Activated naive CD8-positive, alpha-beta T cell (primary cell): ENCODE measurements around the gene LUC7L3.
"Not testable (repeated sequence)": the region's sequence is repeated elsewhere in the genome, so short reads cannot be mapped to it uniquely, and the experiment has no call there.

ENCODE experiments used
- H3K27ac Mint-ChIP-seq: one replicate; pipeline ENCODE4 v1.8.0; 2021; ENCODE audit warnings: mixed read lengths
- H3K27me3 Mint-ChIP-seq: one replicate; pipeline ENCODE4 v1.8.0; 2021; ENCODE audit warnings: mixed read lengths
- H3K36me3 Mint-ChIP-seq: one replicate; pipeline ENCODE4 v1.8.0; 2021; ENCODE audit warnings: mixed read lengths
- H3K4me1 Mint-ChIP-seq: one replicate; pipeline ENCODE4 v1.8.0; 2021; ENCODE audit warnings: low read depth, mixed read lengths
- H3K4me3 Mint-ChIP-seq: one replicate; pipeline ENCODE4 v1.8.0; 2021; ENCODE audit warnings: mild to moderate bottlenecking, mixed read lengths
- H3K9me3 Mint-ChIP-seq: one replicate; pipeline ENCODE4 v1.8.0; 2021; ENCODE audit warnings: low read depth, mixed read lengths

The LUC7L3 gene

DNA sequence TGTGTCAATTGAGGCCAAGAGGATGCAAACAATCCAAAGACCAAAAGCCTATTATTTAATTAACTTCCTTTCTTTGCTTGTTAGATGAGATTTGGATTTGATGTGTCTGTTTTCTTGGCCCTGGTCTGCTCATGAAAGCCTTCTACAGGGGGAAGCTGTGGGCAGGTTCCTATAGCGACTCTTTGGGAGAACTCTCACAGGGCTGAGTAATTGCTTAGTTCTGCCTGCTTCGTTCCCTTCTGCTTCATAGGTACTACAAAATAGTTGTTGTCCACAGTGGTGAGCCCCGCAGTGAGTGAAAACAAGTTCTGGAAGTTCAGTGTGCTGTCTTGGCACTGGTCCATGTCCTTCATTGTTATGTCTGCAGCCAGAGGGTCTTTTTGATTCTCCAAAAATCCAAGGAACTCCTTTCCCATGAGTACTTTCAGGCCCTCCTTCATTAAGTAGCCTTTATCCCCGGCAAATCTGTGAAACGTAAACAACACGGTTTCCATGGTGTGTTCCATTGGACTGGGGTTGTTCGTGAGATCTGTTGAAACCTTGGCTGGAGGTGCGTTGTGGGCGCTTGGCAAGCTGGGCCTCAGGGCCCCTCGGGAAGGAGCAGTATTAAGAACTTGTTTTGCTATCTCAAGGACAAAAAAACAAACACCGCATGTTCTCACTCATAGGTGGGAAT, 77.9 kb downstream of the LUC7L3 start:
- Mint-ChIP-seq H3K27me3 (no peaks in the 10 kb centered on the region), H3K9me3 (no peaks in the 10 kb centered on the region), H3K36me3 (no peaks in the 10 kb centered on the region), H3K27ac (no peak overlapping the region), H3K4me3 (no peak overlapping the region), H3K4me1 (no peaks in the 10 kb centered on the region)

DNA sequence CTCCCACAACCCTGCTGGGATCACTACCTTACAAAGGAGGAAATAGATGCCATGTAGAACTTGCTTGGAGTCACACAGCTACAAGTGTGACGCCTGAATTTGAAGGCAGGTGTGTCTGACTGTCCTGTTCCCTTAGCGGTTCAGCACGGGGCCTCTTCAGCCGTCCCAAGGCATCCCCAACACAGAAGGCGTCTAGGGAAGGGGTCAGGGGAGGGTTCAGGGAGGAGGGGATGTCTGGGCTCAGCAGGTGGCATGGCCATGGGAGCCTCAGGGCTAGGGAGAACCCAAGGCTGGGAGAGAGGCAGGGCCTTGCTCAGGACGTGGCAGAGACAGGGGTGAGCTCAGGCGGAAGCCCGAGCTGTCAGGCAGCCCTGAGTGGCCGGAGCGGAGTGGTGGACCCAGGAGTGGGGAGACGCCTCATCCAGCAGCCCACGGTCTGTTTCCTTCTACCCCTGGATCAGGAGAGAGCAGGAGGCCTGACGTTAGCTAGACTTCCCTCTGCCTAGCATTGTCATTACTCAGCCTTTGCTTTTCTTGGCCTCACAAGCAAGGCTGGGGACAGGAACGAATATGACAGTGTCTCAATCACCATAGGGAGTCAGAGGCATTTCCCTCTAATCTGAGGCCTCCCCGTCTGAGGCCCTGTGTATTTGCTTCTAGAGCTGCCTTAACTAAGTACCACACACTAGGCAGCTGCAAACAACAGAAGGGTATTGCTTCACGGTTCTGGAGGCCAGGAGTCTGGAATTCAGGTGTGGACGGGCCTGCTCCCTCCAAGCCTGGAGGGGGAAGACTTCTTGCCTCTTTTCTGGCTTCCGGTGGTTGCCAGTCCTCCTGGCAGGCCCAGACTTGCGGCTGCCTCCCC, 79.3 kb downstream of the LUC7L3 start:
- Mint-ChIP-seq H3K27ac (no peak overlapping the region), H3K9me3 (no peaks in the 10 kb centered on the region), H3K27me3 (no peaks in the 10 kb centered on the region), H3K4me3 (no peak overlapping the region), H3K36me3 (no peaks in the 10 kb centered on the region), H3K4me1 (no peaks in the 10 kb centered on the region)

DNA sequence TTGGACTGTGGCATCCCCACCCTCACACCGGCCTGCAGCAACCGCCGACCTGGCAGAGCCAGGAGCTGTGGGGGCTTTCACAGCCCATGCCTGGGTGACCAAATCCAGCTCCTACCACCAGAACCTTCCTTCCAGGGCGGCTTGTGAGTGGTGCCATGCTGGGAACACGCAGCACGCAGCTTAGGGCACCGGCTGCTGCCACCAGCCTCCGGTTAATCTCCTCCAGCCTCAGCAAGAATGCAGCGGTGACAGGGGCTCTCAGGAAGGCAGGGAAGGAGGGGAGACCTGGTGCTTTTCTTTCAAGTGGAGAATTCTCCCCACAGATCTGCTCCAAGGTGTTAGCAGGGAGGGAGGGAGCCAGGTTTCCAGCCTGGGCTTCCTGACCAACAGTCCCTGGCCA, 80.2 kb downstream of the LUC7L3 start:
- Mint-ChIP-seq H3K27me3 (no peaks in the 10 kb centered on the region), H3K9me3 (no peaks in the 10 kb centered on the region), H3K27ac (no peak overlapping the region), H3K4me3 (no peak overlapping the region), H3K36me3 (no peaks in the 10 kb centered on the region), H3K4me1 (no peaks in the 10 kb centered on the region)

DNA sequence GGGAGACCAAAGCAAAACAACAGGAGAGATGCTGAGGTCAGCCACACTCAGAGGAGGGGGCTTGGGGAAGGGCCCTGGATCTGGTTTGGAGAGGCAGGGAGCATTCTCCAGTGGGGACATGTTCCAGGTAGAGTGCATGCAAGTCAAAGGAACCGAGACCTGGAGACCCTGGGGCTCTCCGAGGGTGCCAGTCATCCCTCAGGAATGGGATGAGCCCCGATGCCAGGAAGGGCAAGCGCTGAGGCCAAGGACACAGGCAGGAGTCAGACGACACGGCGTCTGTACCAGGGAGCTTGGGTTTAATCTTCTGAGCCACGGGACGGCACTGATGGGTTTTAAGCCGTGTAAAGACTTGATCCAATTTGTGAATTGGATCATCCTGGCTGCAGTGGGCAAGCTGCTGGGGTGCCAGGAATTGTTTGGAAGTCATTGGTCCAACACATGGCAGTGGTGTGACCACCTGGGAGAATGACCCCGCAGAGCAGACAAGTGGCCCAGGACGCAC, 80.8 kb downstream of the LUC7L3 start:
- H3K27ac Mint-ChIP-seq, result no peak overlapping the region

DNA sequence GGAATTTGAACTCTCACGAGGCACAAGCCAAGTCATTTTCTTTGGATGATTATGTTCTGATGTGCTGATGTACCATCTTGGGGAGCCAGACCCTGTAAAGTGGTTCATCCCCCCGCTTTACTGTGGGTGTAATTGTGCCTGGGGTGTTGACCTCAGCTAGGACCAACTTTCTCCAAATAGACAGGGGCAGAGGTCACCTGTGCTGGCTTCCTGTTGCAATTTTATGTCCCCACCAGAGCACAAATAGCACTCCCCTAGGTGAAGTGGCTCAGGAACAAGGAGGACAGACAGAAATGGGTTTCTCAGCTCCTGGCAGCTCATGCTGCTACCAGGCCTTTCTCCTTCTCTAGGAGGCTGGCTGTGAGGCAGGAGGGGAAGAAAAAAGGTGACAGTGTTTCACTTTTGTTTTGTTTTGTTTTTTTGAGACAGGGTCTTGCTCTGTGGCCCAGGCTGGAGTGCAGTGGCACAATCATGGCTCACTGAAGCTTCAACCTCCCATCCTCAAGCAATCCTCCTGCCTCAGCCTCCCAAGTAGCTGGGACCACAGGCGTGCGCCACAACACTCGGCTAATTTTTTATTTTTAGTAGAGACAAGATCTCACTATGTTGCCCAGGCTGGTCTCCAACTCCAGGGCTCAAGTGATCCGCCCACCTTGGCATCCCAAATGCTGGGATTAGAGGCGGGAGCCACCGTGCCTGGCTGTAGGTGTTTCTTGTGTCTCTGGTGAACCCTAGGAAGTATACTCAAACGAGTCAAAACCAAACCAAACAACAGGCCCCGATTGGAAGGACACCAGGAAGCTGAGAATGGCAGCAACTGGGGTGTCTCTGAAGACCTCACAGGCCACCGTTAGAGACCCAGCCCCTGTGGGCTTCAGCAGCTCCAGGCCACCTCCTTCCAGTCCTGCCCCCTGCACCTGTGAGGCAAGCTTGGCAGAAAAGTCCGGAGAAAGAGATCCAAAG, 83.5 kb downstream of the LUC7L3 start:
- no peak overlapping the region for H3K27ac Mint-ChIP-seq
- H3K27me3 Mint-ChIP-seq, result no peaks in the 10 kb centered on the region
- no peaks in the 10 kb centered on the region for H3K36me3 Mint-ChIP-seq

More for the DNA sequence above, 80.8 kb downstream of the LUC7L3 start:
- no peaks in the 10 kb centered on the region for H3K27me3 Mint-ChIP-seq
- H3K4me3 Mint-ChIP-seq, result no peak overlapping the region
- no peaks in the 10 kb centered on the region for H3K9me3 Mint-ChIP-seq
- no peaks in the 10 kb centered on the region for H3K36me3 Mint-ChIP-seq
- H3K4me1 Mint-ChIP-seq, result no peaks in the 10 kb centered on the region

DNA sequence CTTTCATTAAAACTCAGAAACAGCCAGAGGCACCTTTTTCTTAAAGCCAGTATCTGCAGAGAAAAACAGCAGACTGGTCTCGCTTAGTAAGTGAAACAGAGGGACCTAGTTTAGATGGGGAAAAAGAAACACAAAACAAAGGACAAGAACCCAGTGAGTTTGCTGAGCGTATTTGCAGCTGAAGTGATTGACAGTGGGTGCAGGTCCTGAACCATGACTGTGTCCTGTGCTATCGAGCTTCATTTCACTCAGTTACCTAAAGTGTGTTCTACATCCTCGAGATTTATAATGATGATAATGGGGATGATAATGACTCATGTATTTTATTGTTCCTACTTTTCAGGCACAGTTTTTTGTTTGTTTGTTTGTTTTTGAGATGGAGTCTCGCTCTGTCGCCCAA, 84.3 kb downstream of the LUC7L3 start:
- H3K27ac Mint-ChIP-seq, result no peak overlapping the region
- H3K9me3 Mint-ChIP-seq, result no peaks in the 10 kb centered on the region
- no peak overlapping the region for H3K4me3 Mint-ChIP-seq
- no peaks in the 10 kb centered on the region for H3K27me3 Mint-ChIP-seq
- H3K4me1 Mint-ChIP-seq, result no peaks in the 10 kb centered on the region
- no peaks in the 10 kb centered on the region for H3K36me3 Mint-ChIP-seq

More for the DNA sequence above, 83.5 kb downstream of the LUC7L3 start:
- H3K4me3 Mint-ChIP-seq, result no peak overlapping the region
- H3K9me3 Mint-ChIP-seq, result no peaks in the 10 kb centered on the region
- no peaks in the 10 kb centered on the region for H3K4me1 Mint-ChIP-seq

DNA sequence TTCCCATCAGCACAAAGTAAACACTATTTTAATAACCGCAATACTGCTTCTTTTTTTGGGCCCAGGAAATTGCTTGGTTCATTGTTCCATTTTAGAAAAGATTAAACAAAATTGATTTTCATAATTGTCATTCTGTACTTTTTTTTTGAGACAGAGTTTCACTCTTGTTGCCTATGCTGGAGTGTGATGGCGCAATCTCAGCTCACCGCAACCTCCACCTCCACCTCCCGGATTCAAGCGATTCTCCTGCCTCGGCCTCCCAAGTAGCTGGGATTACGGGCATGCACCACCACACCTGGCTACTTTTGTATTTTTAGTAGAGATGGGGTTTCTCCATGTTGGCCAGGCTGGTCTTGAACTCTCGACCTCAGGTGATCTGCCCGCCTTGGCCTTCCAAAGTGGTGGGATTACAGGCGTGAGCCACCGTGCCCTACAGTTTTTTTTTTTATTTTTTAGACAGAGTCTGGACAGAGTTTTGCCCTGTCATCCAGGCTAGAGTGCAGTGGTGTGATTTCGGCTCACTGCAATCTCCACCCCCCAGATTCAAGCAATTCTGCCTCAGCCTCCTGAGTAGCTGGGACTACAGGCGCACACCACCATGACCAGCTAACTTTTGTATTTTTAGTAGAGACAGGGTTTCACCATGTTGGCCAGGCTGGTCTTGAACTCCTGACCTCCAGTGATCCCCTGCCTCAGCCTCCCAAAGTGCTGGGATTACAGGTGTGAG, 85.5 kb downstream of the LUC7L3 start:
- not testable (repeated sequence) for H3K9me3 Mint-ChIP-seq, H3K27me3 Mint-ChIP-seq, H3K27ac Mint-ChIP-seq, H3K4me1 Mint-ChIP-seq, H3K36me3 Mint-ChIP-seq, H3K4me3 Mint-ChIP-seq

DNA sequence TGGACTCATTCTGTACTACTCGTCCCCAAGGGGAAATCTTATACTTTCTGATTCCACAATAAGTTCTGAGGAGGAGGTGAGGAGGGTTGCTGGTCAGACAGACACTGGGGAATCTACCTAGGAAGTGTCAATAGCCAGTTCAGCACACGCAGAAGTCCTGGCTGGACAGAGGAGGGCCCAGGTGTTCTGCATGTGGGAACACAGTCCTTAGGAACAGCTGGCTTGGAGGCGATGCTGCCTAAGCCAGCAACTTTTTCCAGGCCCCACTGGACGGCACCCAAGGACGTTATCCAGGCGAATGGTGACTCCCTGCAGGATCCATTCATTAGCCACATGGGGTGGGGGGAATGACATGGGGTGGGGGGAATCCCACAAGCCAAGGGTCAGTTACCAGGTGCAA, 86.1 kb downstream of the LUC7L3 start:
- Mint-ChIP-seq H3K4me3 (no peak overlapping the region), H3K27me3 (no peaks in the 10 kb centered on the region), H3K27ac (no peak overlapping the region), H3K36me3 (no peaks in the 10 kb centered on the region), H3K4me1 (no peaks in the 10 kb centered on the region), H3K9me3 (no peaks in the 10 kb centered on the region)
